PFSK-1 (cell line): Measurements from ENCODE around the gene NXT1.

Experiments used
- POLR2AphosphoS5 ChIP-seq: IDR thresholded peaks from 2 replicates; pipeline ENCODE4 v1.6.1; 2012; ENCODE audit warnings: low read depth, mild to moderate bottlenecking, control low read depth, low read length, moderate library complexity
- SIN3A ChIP-seq: IDR thresholded peaks from 2 replicates; pipeline ENCODE4 v1.6.1; 2012; ENCODE audit warnings: mild to moderate bottlenecking, low read length, moderate library complexity, borderline replicate concordance; ENCODE audit not compliant: insufficient read depth
- TAF1 ChIP-seq: IDR thresholded peaks from 2 replicates; pipeline ENCODE4 v1.6.1; 2012; ENCODE audit warnings: low read length, control low read depth, borderline replicate concordance; ENCODE audit not compliant: insufficient read depth
- TF ChIP-seq, protein P1 (sequence below), 2 experiments: IDR thresholded peaks; 2 replicates each; pipeline versions ENCODE4 v1.6.1 to v1.8.0; 2011 to 2012; ENCODE audit warnings: low read depth in 2 of 2, low read length in 2 of 2, control low read depth in 1 of 2, inconsistent platforms in 1 of 2, mild to moderate bottlenecking in 1 of 2, moderate library complexity in 1 of 2; ENCODE audit not compliant: insufficient read depth in 1 of 2

GRCh38 chr20:23397961-23398360, 47.4 kb downstream of the NXT1 start:
- TF ChIP-seq POLR2AphosphoS5: no peak
- TF ChIP-seq, protein P1, sequence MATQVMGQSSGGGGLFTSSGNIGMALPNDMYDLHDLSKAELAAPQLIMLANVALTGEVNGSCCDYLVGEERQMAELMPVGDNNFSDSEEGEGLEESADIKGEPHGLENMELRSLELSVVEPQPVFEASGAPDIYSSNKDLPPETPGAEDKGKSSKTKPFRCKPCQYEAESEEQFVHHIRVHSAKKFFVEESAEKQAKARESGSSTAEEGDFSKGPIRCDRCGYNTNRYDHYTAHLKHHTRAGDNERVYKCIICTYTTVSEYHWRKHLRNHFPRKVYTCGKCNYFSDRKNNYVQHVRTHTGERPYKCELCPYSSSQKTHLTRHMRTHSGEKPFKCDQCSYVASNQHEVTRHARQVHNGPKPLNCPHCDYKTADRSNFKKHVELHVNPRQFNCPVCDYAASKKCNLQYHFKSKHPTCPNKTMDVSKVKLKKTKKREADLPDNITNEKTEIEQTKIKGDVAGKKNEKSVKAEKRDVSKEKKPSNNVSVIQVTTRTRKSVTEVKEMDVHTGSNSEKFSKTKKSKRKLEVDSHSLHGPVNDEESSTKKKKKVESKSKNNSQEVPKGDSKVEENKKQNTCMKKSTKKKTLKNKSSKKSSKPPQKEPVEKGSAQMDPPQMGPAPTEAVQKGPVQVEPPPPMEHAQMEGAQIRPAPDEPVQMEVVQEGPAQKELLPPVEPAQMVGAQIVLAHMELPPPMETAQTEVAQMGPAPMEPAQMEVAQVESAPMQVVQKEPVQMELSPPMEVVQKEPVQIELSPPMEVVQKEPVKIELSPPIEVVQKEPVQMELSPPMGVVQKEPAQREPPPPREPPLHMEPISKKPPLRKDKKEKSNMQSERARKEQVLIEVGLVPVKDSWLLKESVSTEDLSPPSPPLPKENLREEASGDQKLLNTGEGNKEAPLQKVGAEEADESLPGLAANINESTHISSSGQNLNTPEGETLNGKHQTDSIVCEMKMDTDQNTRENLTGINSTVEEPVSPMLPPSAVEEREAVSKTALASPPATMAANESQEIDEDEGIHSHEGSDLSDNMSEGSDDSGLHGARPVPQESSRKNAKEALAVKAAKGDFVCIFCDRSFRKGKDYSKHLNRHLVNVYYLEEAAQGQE (IDR thresholded peaks at IDR 0.05; ENCODE audit: insufficient read depth in 1 of 2, low read depth in 2 of 2, low read length in 2 of 2): no peak
- no peak for TF ChIP-seq TAF1
- peak; percentile 64; the same call in 1 of the 2 replicates for TF ChIP-seq SIN3A
